ENCODE data around the gene ACSF3. TPM values are rescaled to one million over a fixed set of nuclear protein-coding genes. Genes with fewer than 3 reads are reported as not detected.

Gene ACSF3
- total and polyA plus RNA-seq, 4 donors, result 15.3 to 27.3 (median 18.8) TPM

DNA sequence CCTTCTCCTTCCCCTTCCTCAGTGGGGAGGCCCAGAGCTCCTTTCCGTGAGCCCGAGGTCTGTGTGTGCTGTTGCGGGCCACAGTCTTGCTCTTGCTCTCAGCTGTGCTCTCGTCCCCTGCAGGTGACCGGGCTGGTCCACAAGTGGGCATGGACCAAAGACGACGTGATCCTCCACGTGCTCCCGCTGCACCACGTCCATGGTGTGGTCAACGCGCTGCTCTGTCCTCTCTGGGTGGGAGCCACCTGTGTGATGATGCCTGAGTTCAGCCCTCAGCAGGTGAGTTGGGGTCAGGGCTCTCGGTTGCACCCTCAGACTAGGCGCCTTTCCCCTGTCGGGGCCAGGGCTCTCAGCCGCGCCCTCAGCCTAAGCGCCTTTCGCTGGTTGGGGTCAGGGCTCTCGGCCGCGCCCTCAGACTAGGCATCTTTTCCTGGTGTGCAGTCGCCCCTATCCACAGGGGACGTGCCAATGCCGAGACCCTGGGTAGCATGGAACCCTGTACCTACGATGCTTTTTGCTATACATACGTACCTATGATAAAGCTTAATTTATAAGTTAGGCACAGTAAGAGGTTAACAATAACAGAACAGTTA is 8.9 kb downstream of the ACSF3 start:
- peaks cover 10 to 57% (median 23%) of the 10 kb centered on the region in 4 donors for H3K36me3 ChIP-seq (ENCODE audit: control insufficient read depth in 4 of 4, insufficient read depth in 3 of 4, low read depth in 1 of 4, low read length in 3 of 4)
- no peaks in the 10 kb centered on the region for H3K27me3 ChIP-seq (ENCODE audit: control insufficient read depth in 4 of 4, insufficient read depth in 4 of 4, low read length in 3 of 4)
- H3K27ac ChIP-seq (ENCODE audit: low read depth in 1 of 2, low read length in 2 of 2), result no peak overlapping the region
- DNase-seq (ENCODE audit: low spot score), result no peak
- no peaks in the 10 kb centered on the region for H3K9me3 ChIP-seq (ENCODE audit: control insufficient read depth in 4 of 4, low read length in 3 of 4)
- WGBS, result 88% methylated on average over 27 of the region's 27 CpGs
- H3K4me3 ChIP-seq (ENCODE audit: low read depth in 1 of 3, low read length in 3 of 3), result no peak overlapping the region
- TF ChIP-seq, protein P1, sequence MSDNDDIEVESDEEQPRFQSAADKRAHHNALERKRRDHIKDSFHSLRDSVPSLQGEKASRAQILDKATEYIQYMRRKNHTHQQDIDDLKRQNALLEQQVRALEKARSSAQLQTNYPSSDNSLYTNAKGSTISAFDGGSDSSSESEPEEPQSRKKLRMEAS (IDR thresholded peaks at IDR 0.05), result no peak
- TF ChIP-seq SP1 (IDR thresholded peaks at IDR 0.05) (no peak), YY1 (IDR thresholded peaks at IDR 0.05) (no peak), NR2F2 (IDR thresholded peaks at IDR 0.05) (no peak), TAF1 (conservative IDR thresholded peaks at IDR 0.05) (no peak), EGR1 (IDR thresholded peaks at IDR 0.05; ENCODE audit: low read depth in 2 of 2) (no peak), GABPA (IDR thresholded peaks at IDR 0.05 in 1 of 2, conservative IDR thresholded peaks at IDR 0.05 in 1 of 2) (no peak), HNF4G (IDR thresholded peaks at IDR 0.05) (no peak), HNF4A (conservative IDR thresholded peaks at IDR 0.05) (no peak), RAD21 (IDR thresholded peaks at IDR 0.05) (no peak), JUND (IDR thresholded peaks at IDR 0.05) (no peak)
- TF ChIP-seq, protein P2, sequence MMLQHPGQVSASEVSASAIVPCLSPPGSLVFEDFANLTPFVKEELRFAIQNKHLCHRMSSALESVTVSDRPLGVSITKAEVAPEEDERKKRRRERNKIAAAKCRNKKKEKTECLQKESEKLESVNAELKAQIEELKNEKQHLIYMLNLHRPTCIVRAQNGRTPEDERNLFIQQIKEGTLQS (IDR thresholded peaks at IDR 0.05), result no peak
- TF ChIP-seq, protein P3, sequence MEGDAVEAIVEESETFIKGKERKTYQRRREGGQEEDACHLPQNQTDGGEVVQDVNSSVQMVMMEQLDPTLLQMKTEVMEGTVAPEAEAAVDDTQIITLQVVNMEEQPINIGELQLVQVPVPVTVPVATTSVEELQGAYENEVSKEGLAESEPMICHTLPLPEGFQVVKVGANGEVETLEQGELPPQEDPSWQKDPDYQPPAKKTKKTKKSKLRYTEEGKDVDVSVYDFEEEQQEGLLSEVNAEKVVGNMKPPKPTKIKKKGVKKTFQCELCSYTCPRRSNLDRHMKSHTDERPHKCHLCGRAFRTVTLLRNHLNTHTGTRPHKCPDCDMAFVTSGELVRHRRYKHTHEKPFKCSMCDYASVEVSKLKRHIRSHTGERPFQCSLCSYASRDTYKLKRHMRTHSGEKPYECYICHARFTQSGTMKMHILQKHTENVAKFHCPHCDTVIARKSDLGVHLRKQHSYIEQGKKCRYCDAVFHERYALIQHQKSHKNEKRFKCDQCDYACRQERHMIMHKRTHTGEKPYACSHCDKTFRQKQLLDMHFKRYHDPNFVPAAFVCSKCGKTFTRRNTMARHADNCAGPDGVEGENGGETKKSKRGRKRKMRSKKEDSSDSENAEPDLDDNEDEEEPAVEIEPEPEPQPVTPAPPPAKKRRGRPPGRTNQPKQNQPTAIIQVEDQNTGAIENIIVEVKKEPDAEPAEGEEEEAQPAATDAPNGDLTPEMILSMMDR (IDR thresholded peaks at IDR 0.05; ENCODE audit: low read depth, low read length, missing input control), result no peak
- peaks cover 7 to 15% (median 11%) of the 10 kb centered on the region in 4 donors for H3K4me1 ChIP-seq (ENCODE audit: control insufficient read depth in 4 of 4, insufficient read depth in 4 of 4, low read length in 3 of 4)
- no peak overlapping the region for H3K9ac ChIP-seq (ENCODE audit: low read depth in 1 of 2, low read length in 2 of 2)

DNA sequence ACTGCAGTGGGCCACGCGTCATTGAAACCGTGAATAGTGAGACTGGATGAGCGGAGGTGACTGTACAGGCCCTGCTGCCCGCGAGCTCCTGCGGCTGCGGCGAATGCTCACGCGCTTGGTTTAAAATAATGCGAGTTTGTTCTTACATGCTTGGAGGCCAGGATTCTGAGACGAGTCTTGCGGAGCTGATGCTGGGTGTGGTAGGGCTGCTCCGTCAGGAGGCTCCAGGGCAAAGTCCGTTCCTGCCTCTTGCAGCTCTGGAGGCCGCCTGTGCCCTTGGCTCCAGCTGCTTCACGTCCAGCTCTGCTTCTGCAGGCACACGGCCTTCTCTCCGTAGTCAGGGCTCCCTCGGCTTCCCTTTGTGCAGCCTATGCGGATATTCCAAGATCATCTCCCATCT is 9.5 kb downstream of the ACSF3 start:
- Histone ChIP-seq H3K27ac (ENCODE audit: low read depth in 1 of 2, low read length in 2 of 2) (no peak overlapping the region), H3K9me3 (ENCODE audit: control insufficient read depth in 4 of 4, low read length in 3 of 4) (no peaks in the 10 kb centered on the region), H3K9ac (ENCODE audit: low read depth in 1 of 2, low read length in 2 of 2) (no peak overlapping the region), H3K4me1 (ENCODE audit: control insufficient read depth in 4 of 4, insufficient read depth in 4 of 4, low read length in 3 of 4) (peaks cover 1 to 10% (median 6%) of the 10 kb centered on the region in 4 donors), H3K4me3 (ENCODE audit: low read depth in 1 of 3, low read length in 3 of 3) (no peak overlapping the region), H3K36me3 (ENCODE audit: control insufficient read depth in 4 of 4, insufficient read depth in 3 of 4, low read depth in 1 of 4, low read length in 3 of 4) (peaks cover 10 to 58% (median 25%) of the 10 kb centered on the region in 4 donors), H3K27me3 (ENCODE audit: control insufficient read depth in 4 of 4, insufficient read depth in 4 of 4, low read length in 3 of 4) (no peaks in the 10 kb centered on the region)
- TF ChIP-seq HNF4A (conservative IDR thresholded peaks at IDR 0.05), result no peak
- 87% methylated on average over 22 of the region's 22 CpGs for WGBS
- no peak for DNase-seq (ENCODE audit: low spot score)

DNA sequence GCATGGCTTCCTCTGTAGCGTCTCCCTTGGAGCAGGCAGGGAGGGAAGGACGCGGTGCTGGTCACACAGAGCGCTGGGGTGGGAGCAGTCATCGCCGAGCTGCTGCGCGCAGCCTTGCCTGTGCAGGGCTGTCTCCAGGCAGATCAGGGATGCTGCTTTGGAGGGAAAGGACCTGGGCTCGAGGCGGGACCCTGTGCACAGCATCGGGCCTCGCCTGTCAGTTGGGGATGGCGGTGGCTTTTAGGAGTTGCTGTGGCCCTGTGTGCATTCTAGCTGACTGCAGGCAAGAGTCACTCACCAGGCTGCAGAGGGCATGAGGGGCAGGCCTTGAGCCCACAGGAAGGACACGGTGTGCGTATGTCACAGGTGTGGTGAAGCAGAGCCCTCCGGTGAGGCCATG is 10.1 kb downstream of the ACSF3 start:
- Histone ChIP-seq H3K27ac (ENCODE audit: low read depth in 1 of 2, low read length in 2 of 2) (no peak overlapping the region), H3K4me1 (ENCODE audit: control insufficient read depth in 4 of 4, insufficient read depth in 4 of 4, low read length in 3 of 4) (peaks cover 0 to 3% (median 1%) of the 10 kb centered on the region in 4 donors), H3K4me3 (ENCODE audit: low read depth in 1 of 3, low read length in 3 of 3) (no peak overlapping the region), H3K27me3 (ENCODE audit: control insufficient read depth in 4 of 4, insufficient read depth in 4 of 4, low read length in 3 of 4) (no peaks in the 10 kb centered on the region), H3K9me3 (ENCODE audit: control insufficient read depth in 4 of 4, low read length in 3 of 4) (no peaks in the 10 kb centered on the region), H3K36me3 (ENCODE audit: control insufficient read depth in 4 of 4, insufficient read depth in 3 of 4, low read depth in 1 of 4, low read length in 3 of 4) (peaks cover 10 to 58% (median 25%) of the 10 kb centered on the region in 4 donors), H3K9ac (ENCODE audit: low read depth in 1 of 2, low read length in 2 of 2) (no peak overlapping the region)
- 92% methylated on average over 16 of the region's 16 CpGs for WGBS
- no peak for DNase-seq (ENCODE audit: low spot score)
- TF ChIP-seq, protein P4, sequence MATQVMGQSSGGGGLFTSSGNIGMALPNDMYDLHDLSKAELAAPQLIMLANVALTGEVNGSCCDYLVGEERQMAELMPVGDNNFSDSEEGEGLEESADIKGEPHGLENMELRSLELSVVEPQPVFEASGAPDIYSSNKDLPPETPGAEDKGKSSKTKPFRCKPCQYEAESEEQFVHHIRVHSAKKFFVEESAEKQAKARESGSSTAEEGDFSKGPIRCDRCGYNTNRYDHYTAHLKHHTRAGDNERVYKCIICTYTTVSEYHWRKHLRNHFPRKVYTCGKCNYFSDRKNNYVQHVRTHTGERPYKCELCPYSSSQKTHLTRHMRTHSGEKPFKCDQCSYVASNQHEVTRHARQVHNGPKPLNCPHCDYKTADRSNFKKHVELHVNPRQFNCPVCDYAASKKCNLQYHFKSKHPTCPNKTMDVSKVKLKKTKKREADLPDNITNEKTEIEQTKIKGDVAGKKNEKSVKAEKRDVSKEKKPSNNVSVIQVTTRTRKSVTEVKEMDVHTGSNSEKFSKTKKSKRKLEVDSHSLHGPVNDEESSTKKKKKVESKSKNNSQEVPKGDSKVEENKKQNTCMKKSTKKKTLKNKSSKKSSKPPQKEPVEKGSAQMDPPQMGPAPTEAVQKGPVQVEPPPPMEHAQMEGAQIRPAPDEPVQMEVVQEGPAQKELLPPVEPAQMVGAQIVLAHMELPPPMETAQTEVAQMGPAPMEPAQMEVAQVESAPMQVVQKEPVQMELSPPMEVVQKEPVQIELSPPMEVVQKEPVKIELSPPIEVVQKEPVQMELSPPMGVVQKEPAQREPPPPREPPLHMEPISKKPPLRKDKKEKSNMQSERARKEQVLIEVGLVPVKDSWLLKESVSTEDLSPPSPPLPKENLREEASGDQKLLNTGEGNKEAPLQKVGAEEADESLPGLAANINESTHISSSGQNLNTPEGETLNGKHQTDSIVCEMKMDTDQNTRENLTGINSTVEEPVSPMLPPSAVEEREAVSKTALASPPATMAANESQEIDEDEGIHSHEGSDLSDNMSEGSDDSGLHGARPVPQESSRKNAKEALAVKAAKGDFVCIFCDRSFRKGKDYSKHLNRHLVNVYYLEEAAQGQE (IDR thresholded peaks at IDR 0.05), result no peak
- TF ChIP-seq NR2F2 (IDR thresholded peaks at IDR 0.05), result no peak
- no peak for TF ChIP-seq FOXA1 (IDR thresholded peaks at IDR 0.05)
- TF ChIP-seq, protein P2 (IDR thresholded peaks at IDR 0.05), result no peak
- TF ChIP-seq YY1 (IDR thresholded peaks at IDR 0.05), result no peak
- TF ChIP-seq, protein P3 (IDR thresholded peaks at IDR 0.05; ENCODE audit: low read depth, low read length, missing input control), result no peak
- no peak for TF ChIP-seq GABPA (IDR thresholded peaks at IDR 0.05 in 1 of 2, conservative IDR thresholded peaks at IDR 0.05 in 1 of 2)
- no peak for TF ChIP-seq SP1 (IDR thresholded peaks at IDR 0.05)
- no peak for TF ChIP-seq RAD21 (IDR thresholded peaks at IDR 0.05)
- no peak for TF ChIP-seq JUND (IDR thresholded peaks at IDR 0.05)
- TF ChIP-seq HNF4A (conservative IDR thresholded peaks at IDR 0.05), result no peak
